ENCODE data around the gene KL. TPM values are rescaled to one million over a fixed set of nuclear protein-coding genes. Genes with fewer than 3 reads are reported as not detected.
A peak's percentile ranks its signal among the peaks of the same experiment; 100 is the strongest.

The KL gene
- total RNA-seq, 5 donors from 2014 or later (not counting 1 experiment from before 2014, with no cell fraction given): 0.12 to 0.20 (median 0.16) TPM; not detected in 1

DNA sequence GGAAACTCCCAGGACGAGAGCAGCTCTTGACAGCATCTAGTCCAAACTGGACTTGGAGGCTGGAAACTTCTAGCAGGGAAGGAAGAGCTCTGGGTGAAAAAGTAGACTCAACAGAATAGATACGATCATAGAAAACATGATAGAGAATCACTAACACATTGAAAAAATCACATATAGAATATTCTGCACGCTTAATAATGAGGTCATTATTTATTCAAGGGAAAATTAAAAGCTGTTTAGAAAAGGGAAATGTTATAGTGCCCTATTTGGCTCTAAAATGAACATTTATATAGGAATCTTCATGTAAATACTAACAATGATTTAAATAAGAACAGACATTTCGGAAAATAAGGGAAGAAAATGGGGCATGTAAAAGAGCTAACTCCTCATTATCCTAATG, 15.1 kb downstream of the KL start:
- POLR2A ChIA-PET: no interaction called here
- Histone ChIP-seq H3K36me3 (ENCODE audit: control insufficient read depth in 2 of 2, extremely low read depth in 1 of 2, insufficient read depth in 1 of 2, low read length in 1 of 2) (no peaks in the 10 kb centered on the region), H3K4me3 (ENCODE audit: control insufficient read depth in 1 of 2, extremely low read depth in 1 of 2, low read length in 1 of 2) (no peak overlapping the region), H3K4me1 (ENCODE audit: control insufficient read depth in 1 of 2, extremely low read depth in 1 of 2, insufficient read depth in 2 of 2, low read length in 2 of 2) (no peaks in the 10 kb centered on the region), H3K27me3 (replicated peaks in 1 of 2; ENCODE audit: control insufficient read depth in 2 of 2, extremely low read depth in 1 of 2, insufficient read depth in 2 of 2, low read length in 1 of 2) (no peaks in the 10 kb centered on the region), H3K9me3 (no peaks in the 10 kb centered on the region), H3K27ac (ENCODE audit: low read length) (no peak overlapping the region)
- WGBS (ENCODE audit: insufficient coverage): no CpG with 5 or more reads among the region's 4 CpGs
- ATAC-seq (replicated peaks in 1 of 4) (no peak), DNase-seq (no peak)
- Mint-ChIP-seq H3K27ac (no peak overlapping the region), H3K4me3 (no peak overlapping the region), H3K4me1 (peaks cover 9 to 11% (median 11%) of the 10 kb centered on the region in 3 donors), H3K9me3 (peaks cover 0 to 6% (median 0%) of the 10 kb centered on the region in 3 donors), H3K36me3 (no peaks in the 10 kb centered on the region), H3K27me3 (peaks cover 19 to 25% of the 10 kb centered on the region in 2 donors)
- CTCF ChIA-PET: no interaction called here

DNA sequence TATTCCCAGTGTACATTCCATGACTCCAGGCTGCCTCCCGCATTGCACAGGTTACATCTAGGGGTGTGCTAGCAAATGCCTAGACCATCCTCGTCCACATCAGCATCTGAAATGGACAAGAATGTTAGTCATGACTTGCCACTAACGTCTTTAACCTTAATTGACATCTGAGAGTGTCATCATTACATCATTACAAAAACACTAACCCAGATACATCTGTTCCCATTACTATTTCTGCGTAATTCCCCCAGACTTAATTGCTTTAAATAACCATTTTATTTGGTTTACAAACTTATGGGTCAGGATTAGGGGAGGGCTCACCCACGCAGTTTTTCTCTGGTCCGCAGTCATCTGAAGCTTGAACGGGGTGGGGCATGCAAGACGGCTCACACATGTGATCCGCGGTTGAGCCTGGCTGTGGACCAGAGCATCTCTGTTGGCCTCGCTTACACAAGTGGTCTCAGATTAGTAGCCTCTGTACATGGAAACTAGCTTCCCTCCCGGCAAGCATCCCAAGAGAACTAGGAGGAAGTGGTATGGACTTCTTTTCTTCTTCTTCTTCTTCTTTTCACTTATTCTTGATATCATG, 15.9 kb downstream of the KL start:
- H3K27ac Mint-ChIP-seq: no peak overlapping the region
- CTCF ChIA-PET: no interaction called here
- ATAC-seq (replicated peaks in 1 of 4): no peak

DNA sequence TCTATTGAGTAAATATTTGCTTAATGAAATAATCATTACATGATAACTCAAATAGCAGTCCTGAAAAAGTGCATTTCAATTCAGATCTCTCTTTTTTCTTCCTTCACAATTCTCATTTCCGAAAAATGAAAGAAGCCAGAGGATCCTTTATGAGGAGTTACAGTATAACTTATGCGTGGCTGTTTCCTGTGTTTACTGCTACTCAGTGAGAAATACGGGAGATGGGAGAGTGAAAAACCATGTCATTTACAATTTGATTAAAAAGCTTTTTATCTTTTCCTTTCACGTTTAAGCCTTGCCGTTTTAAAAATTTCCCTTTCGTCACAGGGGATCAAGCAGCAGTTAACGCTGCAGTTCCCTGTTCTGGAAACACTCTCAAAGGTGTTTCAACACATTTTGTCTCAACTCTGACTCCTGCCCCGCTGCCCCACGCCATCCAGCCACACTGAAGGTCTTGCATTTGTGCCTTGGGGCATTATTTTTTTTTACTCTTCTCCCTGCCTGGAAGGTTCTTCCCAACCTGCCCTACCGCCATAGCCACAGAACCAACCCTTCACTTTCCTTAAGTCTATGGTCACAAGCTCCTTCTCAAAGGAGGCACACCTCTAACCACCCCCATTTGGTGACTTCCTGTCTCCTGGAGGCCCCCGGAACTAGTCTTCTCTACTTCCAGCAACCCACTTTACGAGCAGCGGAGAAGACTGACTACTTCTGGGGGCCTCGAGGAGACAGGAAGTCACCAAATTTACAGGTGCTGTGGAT, 17.0 kb downstream of the KL start:
- CTCF ChIA-PET: no interaction called here

More for the DNA sequence above, 15.9 kb downstream of the KL start:
- POLR2A ChIA-PET: no interaction called here
- Histone ChIP-seq H3K4me1 (ENCODE audit: control insufficient read depth in 1 of 2, extremely low read depth in 1 of 2, insufficient read depth in 2 of 2, low read length in 2 of 2) (no peaks in the 10 kb centered on the region), H3K27ac (ENCODE audit: low read length) (no peak overlapping the region), H3K27me3 (replicated peaks in 1 of 2; ENCODE audit: control insufficient read depth in 2 of 2, extremely low read depth in 1 of 2, insufficient read depth in 2 of 2, low read length in 1 of 2) (no peaks in the 10 kb centered on the region), H3K4me3 (ENCODE audit: control insufficient read depth in 1 of 2, extremely low read depth in 1 of 2, low read length in 1 of 2) (no peak overlapping the region), H3K9me3 (no peaks in the 10 kb centered on the region), H3K36me3 (ENCODE audit: control insufficient read depth in 2 of 2, extremely low read depth in 1 of 2, insufficient read depth in 1 of 2, low read length in 1 of 2) (no peaks in the 10 kb centered on the region)
- Mint-ChIP-seq H3K36me3 (no peaks in the 10 kb centered on the region), H3K27me3 (peaks cover 19 to 25% of the 10 kb centered on the region in 2 donors), H3K4me1 (peaks cover 9 to 11% (median 11%) of the 10 kb centered on the region in 3 donors), H3K9me3 (peaks cover 0 to 6% (median 0%) of the 10 kb centered on the region in 3 donors), H3K4me3 (peak overlapping the region in 1 of 3 donors; percentile 10)
- WGBS (ENCODE audit: insufficient coverage): 92% methylated on average over 8 of the region's 12 CpGs
- no peak for DNase-seq

DNA sequence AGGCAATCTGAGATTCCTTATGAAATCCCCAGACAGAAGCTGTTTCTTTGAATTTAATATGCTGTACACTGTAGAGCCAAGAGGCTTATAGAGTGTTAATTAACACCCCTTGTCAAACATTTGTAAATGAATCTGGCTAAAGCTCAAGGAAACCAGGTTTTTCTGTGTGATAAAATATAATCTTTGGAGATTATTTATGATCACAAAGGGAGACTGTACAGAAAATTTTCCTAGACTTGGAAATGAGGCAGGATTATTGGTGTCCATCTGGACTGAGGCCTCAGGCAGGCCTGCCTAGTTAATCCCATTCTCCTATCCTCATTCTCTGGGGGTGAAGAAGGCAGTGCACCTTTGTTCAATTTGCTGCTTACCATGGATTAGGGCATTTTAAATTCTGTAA, 17.8 kb downstream of the KL start:
- peaks cover 0 to 6% (median 0%) of the 10 kb centered on the region in 3 donors for H3K9me3 Mint-ChIP-seq
- peak overlapping the region in 1 of 2 donors; percentile 88 for H3K27ac Mint-ChIP-seq
- no peaks in the 10 kb centered on the region for H3K36me3 ChIP-seq (ENCODE audit: control insufficient read depth in 2 of 2, extremely low read depth in 1 of 2, insufficient read depth in 1 of 2, low read length in 1 of 2)
- peaks cover 10 to 11% of the 10 kb centered on the region in 2 donors for H3K27me3 Mint-ChIP-seq
- ATAC-seq (replicated peaks in 1 of 4) (no peak), DNase-seq (no peak)
- H3K9me3 ChIP-seq: no peaks in the 10 kb centered on the region
- no peaks in the 10 kb centered on the region for H3K36me3 Mint-ChIP-seq
- H3K4me3 ChIP-seq (ENCODE audit: control insufficient read depth in 1 of 2, extremely low read depth in 1 of 2, low read length in 1 of 2): no peak overlapping the region
- no peak overlapping the region for H3K27ac ChIP-seq (ENCODE audit: low read length)
- ChIA-PET POLR2A (no interaction called here), CTCF (no interaction called here)
- no peaks in the 10 kb centered on the region for H3K27me3 ChIP-seq (replicated peaks in 1 of 2; ENCODE audit: control insufficient read depth in 2 of 2, extremely low read depth in 1 of 2, insufficient read depth in 2 of 2, low read length in 1 of 2)
- peaks cover 9 to 11% (median 11%) of the 10 kb centered on the region in 3 donors for H3K4me1 Mint-ChIP-seq
- H3K4me1 ChIP-seq (ENCODE audit: control insufficient read depth in 1 of 2, extremely low read depth in 1 of 2, insufficient read depth in 2 of 2, low read length in 2 of 2): no peaks in the 10 kb centered on the region
- peak overlapping the region in 2 of 3 donors; percentile 82 to 83 for H3K4me3 Mint-ChIP-seq

More for the DNA sequence above, 17.0 kb downstream of the KL start:
- 38% methylated on average over 7 of the region's 14 CpGs for WGBS (ENCODE audit: insufficient coverage)
- DNase-seq (peak in 22 of 35 experiments; percentile 4 to 45 (median 22)), ATAC-seq (replicated peaks in 1 of 4) (peak; percentile 81 to 97 (median 91))
- no peaks in the 10 kb centered on the region for H3K27me3 ChIP-seq (replicated peaks in 1 of 2; ENCODE audit: control insufficient read depth in 2 of 2, extremely low read depth in 1 of 2, insufficient read depth in 2 of 2, low read length in 1 of 2)
- no peaks in the 10 kb centered on the region for H3K36me3 ChIP-seq (ENCODE audit: control insufficient read depth in 2 of 2, extremely low read depth in 1 of 2, insufficient read depth in 1 of 2, low read length in 1 of 2)
- POLR2A ChIA-PET: no interaction called here
- H3K9me3 ChIP-seq: no peaks in the 10 kb centered on the region
- Mint-ChIP-seq H3K4me1 (peaks cover 9 to 11% (median 11%) of the 10 kb centered on the region in 3 donors), H3K27ac (peak overlapping the region; percentile 88), H3K4me3 (peak overlapping the region; percentile 82 to 84 (median 83)), H3K27me3 (peaks cover 14 to 17% of the 10 kb centered on the region in 2 donors), H3K9me3 (peaks cover 0 to 6% (median 0%) of the 10 kb centered on the region in 3 donors), H3K36me3 (no peaks in the 10 kb centered on the region)
- no peaks in the 10 kb centered on the region for H3K4me1 ChIP-seq (ENCODE audit: control insufficient read depth in 1 of 2, extremely low read depth in 1 of 2, insufficient read depth in 2 of 2, low read length in 2 of 2)
- no peak overlapping the region for H3K27ac ChIP-seq (ENCODE audit: low read length)
- H3K4me3 ChIP-seq (ENCODE audit: control insufficient read depth in 1 of 2, extremely low read depth in 1 of 2, low read length in 1 of 2): peak overlapping the region; percentile 11 to 45

DNA sequence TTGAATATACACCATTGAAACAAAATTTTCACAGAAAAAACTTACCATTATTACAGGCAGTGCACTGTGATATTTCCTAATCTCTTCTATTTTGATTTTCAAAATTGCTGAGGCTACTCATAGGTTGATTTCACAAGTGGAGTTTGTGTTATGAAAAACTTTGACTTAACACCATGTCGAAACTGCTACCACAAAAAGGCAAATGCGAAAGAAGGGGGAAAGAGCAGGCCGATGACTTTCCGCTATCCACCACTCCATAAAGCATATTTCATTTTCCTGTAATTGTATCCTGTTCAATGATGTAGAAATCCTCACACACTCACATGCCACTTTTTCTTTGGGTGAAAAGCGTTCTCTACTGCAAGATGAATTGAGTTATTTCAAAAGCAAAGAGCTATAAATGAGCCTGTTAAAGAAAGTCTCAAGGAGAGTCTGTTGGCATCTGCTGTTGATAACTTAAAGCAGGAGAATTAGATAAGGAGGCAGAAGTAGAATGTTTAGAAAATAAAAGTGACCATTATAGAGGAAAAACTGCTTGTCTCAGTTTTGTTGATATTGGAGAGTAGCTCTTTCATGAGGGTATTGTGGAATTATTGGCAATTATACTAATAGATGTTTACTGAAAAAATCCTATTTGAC, 18.8 kb downstream of the KL start:
- ChIA-PET CTCF (no interaction called here), POLR2A (interaction anchor here in 1 of 2 donors (0.5 kb wide), 1 partner anchor 392 kb away, joined by 3 read pairs; no protein-coding TSS in a partner anchor)
- Histone ChIP-seq H3K36me3 (ENCODE audit: control insufficient read depth in 2 of 2, extremely low read depth in 1 of 2, insufficient read depth in 1 of 2, low read length in 1 of 2) (no peaks in the 10 kb centered on the region), H3K27ac (ENCODE audit: low read length) (no peak overlapping the region), H3K4me3 (ENCODE audit: control insufficient read depth in 1 of 2, extremely low read depth in 1 of 2, low read length in 1 of 2) (no peak overlapping the region), H3K4me1 (ENCODE audit: control insufficient read depth in 1 of 2, extremely low read depth in 1 of 2, insufficient read depth in 2 of 2, low read length in 2 of 2) (no peaks in the 10 kb centered on the region), H3K27me3 (replicated peaks in 1 of 2; ENCODE audit: control insufficient read depth in 2 of 2, extremely low read depth in 1 of 2, insufficient read depth in 2 of 2, low read length in 1 of 2) (no peaks in the 10 kb centered on the region), H3K9me3 (no peaks in the 10 kb centered on the region)
- H3K9me3 Mint-ChIP-seq: peaks cover 0 to 6% (median 0%) of the 10 kb centered on the region in 3 donors
- peaks cover 11% of the 10 kb centered on the region in 2 donors for H3K27me3 Mint-ChIP-seq
- DNase-seq: no peak
- no peak for ATAC-seq (replicated peaks in 1 of 4)
- peaks cover 9 to 11% (median 11%) of the 10 kb centered on the region in 3 donors for H3K4me1 Mint-ChIP-seq
- no peak overlapping the region for H3K27ac Mint-ChIP-seq
- no peaks in the 10 kb centered on the region for H3K36me3 Mint-ChIP-seq
- no peak overlapping the region for H3K4me3 Mint-ChIP-seq
- no CpG with 5 or more reads among the region's 5 CpGs for WGBS (ENCODE audit: insufficient coverage)

DNA sequence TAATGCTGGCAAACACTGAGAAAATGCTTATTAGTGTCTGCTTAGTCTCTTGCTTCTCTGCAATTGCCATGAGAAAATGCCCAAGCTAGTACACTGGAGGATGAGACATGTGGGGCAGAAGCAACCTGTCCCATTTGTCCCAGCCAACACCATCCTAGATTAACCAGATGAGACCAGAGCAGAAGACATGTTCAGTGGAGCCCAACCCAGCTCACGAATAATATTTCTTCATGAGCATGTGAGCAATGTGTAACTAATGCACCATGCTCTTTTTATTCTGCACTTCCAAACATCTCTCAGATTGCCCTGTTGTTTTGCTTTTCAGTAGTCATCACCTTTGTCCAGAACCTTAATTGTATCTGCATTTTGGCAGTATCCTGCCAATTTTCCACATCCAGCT, 21.4 kb downstream of the KL start:
- POLR2A ChIA-PET: no interaction called here

More for the DNA sequence above, 21.4 kb downstream of the KL start:
- peaks cover 9 to 11% (median 11%) of the 10 kb centered on the region in 3 donors for H3K4me1 Mint-ChIP-seq
- peaks cover 3 to 12% of the 10 kb centered on the region in 2 donors for H3K27me3 Mint-ChIP-seq
- no peak for DNase-seq
- WGBS (ENCODE audit: insufficient coverage): no CpG with 5 or more reads among the region's 1 CpG
- no peaks in the 10 kb centered on the region for H3K36me3 Mint-ChIP-seq
- ATAC-seq (replicated peaks in 1 of 4): no peak
- no peak overlapping the region for H3K4me3 Mint-ChIP-seq
- CTCF ChIA-PET: no interaction called here
- no peak overlapping the region for H3K27ac Mint-ChIP-seq
- no peaks in the 10 kb centered on the region for H3K36me3 ChIP-seq (ENCODE audit: control insufficient read depth in 2 of 2, extremely low read depth in 1 of 2, insufficient read depth in 1 of 2, low read length in 1 of 2)
- no peaks in the 10 kb centered on the region for H3K27me3 ChIP-seq (replicated peaks in 1 of 2; ENCODE audit: control insufficient read depth in 2 of 2, extremely low read depth in 1 of 2, insufficient read depth in 2 of 2, low read length in 1 of 2)
- no peak overlapping the region for H3K27ac ChIP-seq (ENCODE audit: low read length)
- H3K4me3 ChIP-seq (ENCODE audit: control insufficient read depth in 1 of 2, extremely low read depth in 1 of 2, low read length in 1 of 2): no peak overlapping the region
- H3K4me1 ChIP-seq (ENCODE audit: control insufficient read depth in 1 of 2, extremely low read depth in 1 of 2, insufficient read depth in 2 of 2, low read length in 2 of 2): no peaks in the 10 kb centered on the region
- peaks cover 0 to 3% (median 0%) of the 10 kb centered on the region in 3 donors for H3K9me3 Mint-ChIP-seq
- H3K9me3 ChIP-seq: no peaks in the 10 kb centered on the region

Measured in T-cell (primary cell).